GM21447 (cell line): Measurements from ENCODE around the gene MED16.

Experiments
- ATAC-seq: cut with Tn5 transposase; IDR thresholded peaks from one replicate; pipeline ENCODE4 v1.9.1; 2021; ENCODE audit not compliant: unreplicated experiment

Gene MED16

GRCh38 chr19:892894-893689, at the start of gene MED16, which contains the start of gene RNU6-9:
TSS of gene MED16 (minus strand) at chr19:893187. CDS start at chr19:891131, 2,056 bp downstream.
TSS of gene RNU6-9 (plus strand) at chr19:893484.
- ATAC-seq = peak; percentile 73

GRCh38 chr19:942133-942645, 49.2 kb upstream of the MED16 start:
- ATAC-seq = no peak

GRCh38 chr19:941292-942132, 48.5 kb upstream of the MED16 start:
- no peak for ATAC-seq

GRCh38 chr19:940591-941291, 47.8 kb upstream of the MED16 start:
- no peak for ATAC-seq

GRCh38 chr19:939922-940321, 46.9 kb upstream of the MED16 start:
- ATAC-seq = no peak

GRCh38 chr19:939439-939838, 46.5 kb upstream of the MED16 start:
- no peak for ATAC-seq

GRCh38 chr19:938233-938923, 45.4 kb upstream of the MED16 start:
- no peak for ATAC-seq

- ATAC-seq = no peak
Measured at GRCh38 chr19:937259-937694, 44.3 kb upstream of the MED16 start.

- ATAC-seq = no peak
Measured at GRCh38 chr19:936175-936546, 43.2 kb upstream of the MED16 start.

GRCh38 chr19:934865-935479, 42.0 kb upstream of the MED16 start:
- no peak for ATAC-seq

- no peak for ATAC-seq
Measured at GRCh38 chr19:934197-934840, 41.3 kb upstream of the MED16 start.

- no peak for ATAC-seq
Measured at GRCh38 chr19:933553-933882, 40.5 kb upstream of the MED16 start.

- no peak for ATAC-seq
Measured at GRCh38 chr19:932648-933552, 39.9 kb upstream of the MED16 start.

GRCh38 chr19:931860-932647, 39.1 kb upstream of the MED16 start:
- no peak for ATAC-seq

- ATAC-seq = no peak
Measured at GRCh38 chr19:929891-930258, 36.9 kb upstream of the MED16 start.

GRCh38 chr19:929203-929890, 36.4 kb upstream of the MED16 start:
- ATAC-seq = no peak

- no peak for ATAC-seq
Measured at GRCh38 chr19:928471-929202, 35.6 kb upstream of the MED16 start.
